Neuronal stem cell (in vitro differentiated cells): ENCODE measurements around the gene MARCHF6.
A peak's percentile ranks its signal among the peaks of the same experiment; 100 is the strongest.

ENCODE experiments used
- DNase-seq: peaks from one replicate; pipeline ENCODE4 v3.0.0-alpha.2; 2013; ENCODE audit warnings: low spot score
- H2AFZ ChIP-seq: one replicate; pipeline ENCODE4 v1.6.1; 2013; ENCODE audit warnings: mild to moderate bottlenecking, low read length, inconsistent platforms
- H2AK5ac ChIP-seq: 2 replicates; pipeline ENCODE4 v1.6.1; 2013; ENCODE audit warnings: low read depth, mild to moderate bottlenecking, inconsistent platforms, low read length, moderate library complexity, mixed read lengths
- H2BK120ac ChIP-seq: 2 replicates; pipeline ENCODE4 v1.6.1; 2013; ENCODE audit warnings: low read depth, mild to moderate bottlenecking, inconsistent platforms, low read length, moderate library complexity, mixed read lengths
- H2BK12ac ChIP-seq: one replicate; pipeline ENCODE4 v1.6.1; 2013; ENCODE audit warnings: low read length, inconsistent platforms
- H2BK15ac ChIP-seq: 2 replicates; pipeline ENCODE4 v1.6.1; 2013; ENCODE audit warnings: mild to moderate bottlenecking, low read length, inconsistent platforms, mixed read lengths
- H2BK5ac ChIP-seq: one replicate; pipeline ENCODE4 v1.6.1; 2013; ENCODE audit warnings: inconsistent platforms, mild to moderate bottlenecking, low read length, moderate library complexity
- H3K14ac ChIP-seq: one replicate; pipeline ENCODE4 v1.6.1; 2013; ENCODE audit warnings: low read length, inconsistent platforms
- H3K18ac ChIP-seq: 2 replicates; pipeline ENCODE4 v1.6.1; 2013; ENCODE audit warnings: low read length, inconsistent platforms
- H3K23ac ChIP-seq: 2 replicates; pipeline ENCODE4 v1.6.1; 2013; ENCODE audit warnings: low read depth, mild to moderate bottlenecking, mixed read lengths, low read length, inconsistent platforms; ENCODE audit not compliant: poor library complexity
- H3K27ac ChIP-seq: replicated peaks from 3 replicates; pipeline ENCODE4 v1.5.1; 2013; ENCODE audit warnings: low read length, inconsistent platforms
- H3K27me3 ChIP-seq, 3 experiments: 2 replicates each; pipeline ENCODE4 v1.6.1; 2013; ENCODE audit warnings: low read length in 3 of 3, mild to moderate bottlenecking in 2 of 3, inconsistent platforms in 1 of 3, low read depth in 1 of 3, mixed read lengths in 1 of 3, moderate library complexity in 1 of 3; ENCODE audit not compliant: control insufficient read depth in 3 of 3, insufficient read depth in 3 of 3
- H3K36me3 ChIP-seq, 2 donors: replicated peaks in 1 of 2; 2 replicates each; pipeline ENCODE4 v1.6.1; 2013; ENCODE audit warnings: low read length in 2 of 2; ENCODE audit not compliant: control insufficient read depth in 2 of 2, insufficient read depth in 2 of 2
- H3K4ac ChIP-seq: 2 replicates; pipeline ENCODE4 v1.6.1; 2013; ENCODE audit warnings: inconsistent platforms, mild to moderate bottlenecking, low read length, moderate library complexity
- H3K4me1 ChIP-seq, 2 donors: 1 replicate in 1 of 2; 2 replicates in 1 of 2; pipeline ENCODE4 v1.6.1; 2013; ENCODE audit warnings: low read length in 2 of 2, low read depth in 1 of 2; ENCODE audit not compliant: control insufficient read depth in 2 of 2, insufficient read depth in 1 of 2
- H3K4me2 ChIP-seq: one replicate; pipeline ENCODE4 v1.6.1; 2013; ENCODE audit warnings: mild to moderate bottlenecking, low read length, inconsistent platforms; ENCODE audit not compliant: insufficient read depth, poor library complexity, severe bottlenecking
- H3K4me3 ChIP-seq, 2 donors: 2 replicates each; pipeline ENCODE4 v1.5.1; 2013; ENCODE audit warnings: low read length in 2 of 2, mild to moderate bottlenecking in 2 of 2, inconsistent platforms in 1 of 2, moderate library complexity in 1 of 2
- H3K79me1 ChIP-seq: one replicate; pipeline ENCODE4 v1.6.1; 2013; ENCODE audit warnings: low read depth, mild to moderate bottlenecking, inconsistent platforms, low read length, moderate library complexity
- H3K9ac ChIP-seq: one replicate; pipeline ENCODE4 v1.6.1; 2013; ENCODE audit warnings: mild to moderate bottlenecking, low read depth, low read length, inconsistent platforms; ENCODE audit not compliant: poor library complexity
- H3K9me3 ChIP-seq, 2 donors: replicated peaks in 1 of 2; 2 replicates each; pipeline versions ENCODE3 to v1.6.1; 2013; ENCODE audit warnings: low read length in 2 of 2, mild to moderate bottlenecking in 2 of 2, inconsistent platforms in 1 of 2, low read depth in 1 of 2, mixed read lengths in 1 of 2, moderate library complexity in 1 of 2; ENCODE audit not compliant: control insufficient read depth in 2 of 2, insufficient read depth in 1 of 2
- H4K8ac ChIP-seq: one replicate; pipeline ENCODE4 v1.6.1; 2013; ENCODE audit warnings: low read depth, mild to moderate bottlenecking, inconsistent platforms, low read length, moderate library complexity
- H4K91ac ChIP-seq: one replicate; pipeline ENCODE4 v1.6.1; 2013; ENCODE audit warnings: low read length, low read depth, mild to moderate bottlenecking, inconsistent platforms; ENCODE audit not compliant: poor library complexity
- WGBS, 2 donors: extraction: QIAGEN DNeasy Blood & Tissue Kit; methylation state at CpG; one replicate each; pipeline ENCODE4 v1.1.7; 2013; ENCODE audit warnings: missing lambda C conversion rate in 2 of 2, mixed read lengths in 1 of 2; ENCODE audit not compliant: insufficient read length in 2 of 2, insufficient replicate concordance in 1 of 2; ENCODE audit errors: extremely low coverage in 2 of 2; 5-methylcytosine and 5-hydroxymethylcytosine counted together

Gene MARCHF6

DNA sequence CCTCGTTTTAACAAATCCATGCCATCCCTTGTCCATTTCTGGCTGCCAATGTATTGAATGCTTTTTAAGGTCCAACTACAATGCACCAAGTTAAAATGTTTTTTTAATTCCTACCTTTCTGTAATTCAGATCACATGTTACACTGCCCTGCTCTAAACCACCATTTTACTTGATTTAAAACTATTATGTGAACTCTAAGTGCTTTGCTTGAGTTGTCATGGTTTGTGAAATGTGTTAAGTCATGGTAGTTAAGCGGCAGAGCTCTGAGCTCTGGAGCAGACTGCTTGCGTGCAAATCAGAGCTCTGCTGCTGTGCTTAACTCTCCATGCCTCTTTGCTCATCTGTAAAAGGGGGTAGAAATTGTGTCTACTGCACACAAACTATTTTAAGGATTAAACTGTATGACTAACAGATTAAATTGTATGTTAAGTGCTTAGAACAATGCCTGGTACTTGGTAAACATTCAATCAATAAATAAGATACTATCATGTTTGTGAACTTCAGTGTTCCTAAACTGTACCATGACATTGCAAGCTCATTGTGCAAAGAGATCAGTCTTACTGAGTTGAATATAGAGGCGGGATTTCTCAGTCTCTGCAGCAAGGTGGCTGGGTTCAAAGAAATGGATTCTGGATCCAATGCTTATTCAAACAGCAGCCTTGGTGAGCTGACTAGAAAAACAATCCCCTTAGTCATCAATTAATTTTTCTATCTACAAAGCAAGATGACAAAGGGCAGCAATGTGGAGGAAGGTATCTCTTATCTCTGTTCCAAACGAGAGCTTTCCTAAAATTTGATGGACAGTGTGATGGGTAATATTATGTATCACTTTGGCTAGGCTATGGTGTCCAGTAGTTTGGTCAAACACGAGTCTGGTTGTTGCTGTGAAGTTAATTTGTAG, 29.7 kb upstream of the MARCHF6 start:
- no peak overlapping the region for H4K91ac ChIP-seq
- no peak overlapping the region for H3K9ac ChIP-seq
- no peak overlapping the region for H3K4me3 ChIP-seq
- H2BK120ac ChIP-seq = no peak overlapping the region
- no peak overlapping the region for H2AK5ac ChIP-seq
- DNase-seq = no peak
- no peak overlapping the region for H3K18ac ChIP-seq
- H3K36me3 ChIP-seq = no peaks in the 10 kb centered on the region
- H2AFZ ChIP-seq = peak overlapping the region; percentile 13
- no peak overlapping the region for H2BK12ac ChIP-seq
- no peak overlapping the region for H2BK5ac ChIP-seq
- H3K4ac ChIP-seq = no peak overlapping the region
- H3K79me1 ChIP-seq = no peaks in the 10 kb centered on the region
- H2BK15ac ChIP-seq = no peak overlapping the region
- no peak overlapping the region for H3K23ac ChIP-seq
- H3K9me3 ChIP-seq = no peaks in the 10 kb centered on the region
- no CpG with 5 or more reads among the region's 6 CpGs for WGBS, 2 donors
- H3K4me1 ChIP-seq = no peaks in the 10 kb centered on the region
- H4K8ac ChIP-seq = no peak overlapping the region
- H3K27ac ChIP-seq = no peak overlapping the region
- H3K27me3 ChIP-seq = no peaks in the 10 kb centered on the region
- no peak overlapping the region for H3K4me2 ChIP-seq
- no peak overlapping the region for H3K14ac ChIP-seq

- no peak overlapping the region for H3K23ac ChIP-seq
- H3K36me3 ChIP-seq = no peaks in the 10 kb centered on the region
- no peak overlapping the region for H2BK15ac ChIP-seq
- H2AK5ac ChIP-seq = no peak overlapping the region
- DNase-seq = no peak
- H3K79me1 ChIP-seq = no peaks in the 10 kb centered on the region
- no peak overlapping the region for H3K14ac ChIP-seq
- H3K4me1 ChIP-seq = no peaks in the 10 kb centered on the region
- no CpG with 5 or more reads among the region's 6 CpGs for WGBS, 2 donors
- H2AFZ ChIP-seq = no peak overlapping the region
- H3K27me3 ChIP-seq = no peaks in the 10 kb centered on the region
- H3K4me2 ChIP-seq = no peak overlapping the region
- no peak overlapping the region for H3K27ac ChIP-seq
- H2BK12ac ChIP-seq = no peak overlapping the region
- H3K9ac ChIP-seq = no peak overlapping the region
- no peak overlapping the region for H4K8ac ChIP-seq
- no peak overlapping the region for H2BK5ac ChIP-seq
- no peaks in the 10 kb centered on the region for H3K9me3 ChIP-seq
- no peak overlapping the region for H4K91ac ChIP-seq
- H3K4me3 ChIP-seq = no peak overlapping the region
- H3K4ac ChIP-seq = no peak overlapping the region
- no peak overlapping the region for H2BK120ac ChIP-seq
- no peak overlapping the region for H3K18ac ChIP-seq
Measured at GRCh38 chr5:10324518-10325370, 28.8 kb upstream of the MARCHF6 start.

- H3K18ac ChIP-seq = no peak overlapping the region
- H2AK5ac ChIP-seq = no peak overlapping the region
- no peak overlapping the region for H3K4me2 ChIP-seq
- no peak overlapping the region for H2BK12ac ChIP-seq
- no peaks in the 10 kb centered on the region for H3K4me1 ChIP-seq
- no peak overlapping the region for H2BK15ac ChIP-seq
- no peak overlapping the region for H4K91ac ChIP-seq
- H3K9ac ChIP-seq = no peak overlapping the region
- no peaks in the 10 kb centered on the region for H3K9me3 ChIP-seq
- no peak overlapping the region for H3K4me3 ChIP-seq
- H4K8ac ChIP-seq = no peak overlapping the region
- no CpG with 5 or more reads among the region's 5 CpGs for WGBS, 2 donors
- DNase-seq = no peak
- no peak overlapping the region for H3K27ac ChIP-seq
- H3K23ac ChIP-seq = no peak overlapping the region
- H2BK120ac ChIP-seq = no peak overlapping the region
- H3K27me3 ChIP-seq = peaks cover 0 to 28% (median 1%) of the 10 kb centered on the region in 3 experiments
- H3K79me1 ChIP-seq = no peaks in the 10 kb centered on the region
- no peaks in the 10 kb centered on the region for H3K36me3 ChIP-seq
- no peak overlapping the region for H2AFZ ChIP-seq
- no peak overlapping the region for H3K4ac ChIP-seq
- H2BK5ac ChIP-seq = no peak overlapping the region
- no peak overlapping the region for H3K14ac ChIP-seq
Measured at GRCh38 chr5:10328323-10328722, 25.2 kb upstream of the MARCHF6 start.

- Histone ChIP-seq H4K91ac (no peak overlapping the region), H3K4me3 (no peak overlapping the region), H2BK15ac (no peak overlapping the region), H3K14ac (no peak overlapping the region), H2BK5ac (no peak overlapping the region), H3K4me2 (no peak overlapping the region), H2AK5ac (no peak overlapping the region), H2BK12ac (no peak overlapping the region), H3K4ac (no peak overlapping the region), H3K27me3 (peaks cover 0 to 37% (median 6%) of the 10 kb centered on the region in 3 experiments), H4K8ac (no peak overlapping the region), H3K79me1 (no peaks in the 10 kb centered on the region), H3K9me3 (peaks cover 0 to under 1% of the 10 kb centered on the region in 2 donors), H3K36me3 (no peaks in the 10 kb centered on the region), H3K18ac (no peak overlapping the region), H2BK120ac (no peak overlapping the region), H3K23ac (no peak overlapping the region), H3K4me1 (peaks cover 0 to under 1% of the 10 kb centered on the region in 2 donors), H2AFZ (no peak overlapping the region), H3K9ac (no peak overlapping the region), H3K27ac (no peak overlapping the region)
- DNase-seq = no peak
- no CpG with 5 or more reads among the region's 2 CpGs for WGBS, 2 donors
Measured at GRCh38 chr5:10329446-10329819, 24.1 kb upstream of the MARCHF6 start.
